NB4 (cell line): ENCODE results near the gene RFX2.
"Not testable (repeated sequence)": the region's sequence is repeated elsewhere in the genome, so short reads cannot be mapped to it uniquely, and the experiment has no call there.

Experiments
- DNase-seq: peaks from one replicate; pipeline ENCODE4 v3.0.0; 2010; ENCODE audit warnings: low read depth
- H3K4me3 ChIP-seq: one replicate; pipeline ENCODE4 v1.5.1; 2011; ENCODE audit warnings: mild to moderate bottlenecking, low read depth, low read length, moderate library complexity
- MYC ChIP-seq: IDR thresholded peaks from 2 replicates; pipeline ENCODE4 v1.6.1; 2011; ENCODE audit warnings: low read depth, low read length
- POLR2A ChIP-seq: IDR thresholded peaks from 2 replicates; pipeline ENCODE4 v1.6.1; 2011; ENCODE audit warnings: mild to moderate bottlenecking; ENCODE audit not compliant: insufficient read length; ENCODE audit errors: extremely low read depth
- TF ChIP-seq, protein P1 (sequence below): IDR thresholded peaks from 2 replicates; pipeline ENCODE4 v1.6.1; 2011; ENCODE audit warnings: low read depth, low read length
- TF ChIP-seq, protein P2 (sequence below): IDR thresholded peaks from one replicate; pipeline ENCODE4 v1.5.1; 2012; ENCODE audit warnings: low read depth, low read length

RFX2 gene

DNA sequence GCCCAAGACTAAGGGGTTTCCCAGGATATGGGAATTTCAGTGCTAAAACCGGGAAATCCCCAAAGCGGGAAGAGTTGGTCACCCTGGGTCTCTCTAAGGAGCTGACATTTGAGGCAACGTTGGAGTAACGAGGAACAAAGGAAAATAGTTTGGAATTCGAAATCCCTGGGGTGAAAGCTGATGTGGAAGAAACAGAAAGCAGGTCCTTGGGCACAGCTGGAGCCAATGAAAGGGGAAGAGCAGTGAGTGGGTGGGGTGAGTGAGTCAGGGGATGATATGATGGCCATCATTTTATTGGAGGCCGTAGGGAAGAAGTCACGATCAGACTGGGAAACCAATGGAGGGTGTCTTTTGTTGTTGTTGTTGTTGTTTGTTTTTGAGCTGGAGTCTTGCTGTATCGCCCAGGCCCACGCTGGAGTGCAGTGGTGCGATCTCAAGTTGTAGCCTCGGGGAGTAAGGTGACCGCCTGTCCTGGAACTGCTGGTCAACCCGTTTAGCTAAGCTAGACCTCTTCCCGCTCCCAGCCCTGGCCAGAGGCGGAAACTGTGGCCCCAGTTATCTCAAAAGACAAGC lies 3.4 kb upstream of the RFX2 start:
- DNase-seq: no peak
- H3K4me3 ChIP-seq: no peak overlapping the region

DNA sequence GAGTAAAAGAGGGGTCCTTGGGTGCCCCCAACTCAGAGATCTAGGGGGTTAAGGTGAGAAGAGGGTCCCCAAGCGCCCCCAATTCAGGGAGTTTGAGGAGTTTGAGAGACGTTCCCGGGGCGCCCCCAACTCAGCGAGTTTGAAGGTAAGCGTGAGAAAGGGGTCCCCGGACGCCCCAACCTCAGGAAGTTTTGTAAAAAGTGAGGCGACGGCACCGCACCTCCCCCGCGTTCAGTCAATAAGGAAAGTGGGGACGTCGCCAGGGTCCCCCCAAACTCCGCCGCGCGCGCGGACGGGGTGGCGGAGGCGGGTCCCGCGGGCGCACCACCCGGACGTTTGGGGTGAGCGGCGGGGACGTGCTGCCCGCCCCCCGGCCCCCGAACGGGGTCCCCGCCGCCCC lies 353 bp downstream of the RFX2 start:
- H3K4me3 ChIP-seq: peak overlapping the region; percentile 62
- DNase-seq: no peak
- TF ChIP-seq, protein P1, sequence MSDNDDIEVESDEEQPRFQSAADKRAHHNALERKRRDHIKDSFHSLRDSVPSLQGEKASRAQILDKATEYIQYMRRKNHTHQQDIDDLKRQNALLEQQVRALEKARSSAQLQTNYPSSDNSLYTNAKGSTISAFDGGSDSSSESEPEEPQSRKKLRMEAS: no peak
- TF ChIP-seq, protein P2, sequence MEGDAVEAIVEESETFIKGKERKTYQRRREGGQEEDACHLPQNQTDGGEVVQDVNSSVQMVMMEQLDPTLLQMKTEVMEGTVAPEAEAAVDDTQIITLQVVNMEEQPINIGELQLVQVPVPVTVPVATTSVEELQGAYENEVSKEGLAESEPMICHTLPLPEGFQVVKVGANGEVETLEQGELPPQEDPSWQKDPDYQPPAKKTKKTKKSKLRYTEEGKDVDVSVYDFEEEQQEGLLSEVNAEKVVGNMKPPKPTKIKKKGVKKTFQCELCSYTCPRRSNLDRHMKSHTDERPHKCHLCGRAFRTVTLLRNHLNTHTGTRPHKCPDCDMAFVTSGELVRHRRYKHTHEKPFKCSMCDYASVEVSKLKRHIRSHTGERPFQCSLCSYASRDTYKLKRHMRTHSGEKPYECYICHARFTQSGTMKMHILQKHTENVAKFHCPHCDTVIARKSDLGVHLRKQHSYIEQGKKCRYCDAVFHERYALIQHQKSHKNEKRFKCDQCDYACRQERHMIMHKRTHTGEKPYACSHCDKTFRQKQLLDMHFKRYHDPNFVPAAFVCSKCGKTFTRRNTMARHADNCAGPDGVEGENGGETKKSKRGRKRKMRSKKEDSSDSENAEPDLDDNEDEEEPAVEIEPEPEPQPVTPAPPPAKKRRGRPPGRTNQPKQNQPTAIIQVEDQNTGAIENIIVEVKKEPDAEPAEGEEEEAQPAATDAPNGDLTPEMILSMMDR: no peak
- TF ChIP-seq MYC (no peak), POLR2A (no peak)

More for the DNA sequence above, 3.4 kb upstream of the RFX2 start:
- TF ChIP-seq, protein P2: no peak
- no peak for TF ChIP-seq POLR2A
- no peak for TF ChIP-seq MYC
- TF ChIP-seq, protein P1: no peak

DNA sequence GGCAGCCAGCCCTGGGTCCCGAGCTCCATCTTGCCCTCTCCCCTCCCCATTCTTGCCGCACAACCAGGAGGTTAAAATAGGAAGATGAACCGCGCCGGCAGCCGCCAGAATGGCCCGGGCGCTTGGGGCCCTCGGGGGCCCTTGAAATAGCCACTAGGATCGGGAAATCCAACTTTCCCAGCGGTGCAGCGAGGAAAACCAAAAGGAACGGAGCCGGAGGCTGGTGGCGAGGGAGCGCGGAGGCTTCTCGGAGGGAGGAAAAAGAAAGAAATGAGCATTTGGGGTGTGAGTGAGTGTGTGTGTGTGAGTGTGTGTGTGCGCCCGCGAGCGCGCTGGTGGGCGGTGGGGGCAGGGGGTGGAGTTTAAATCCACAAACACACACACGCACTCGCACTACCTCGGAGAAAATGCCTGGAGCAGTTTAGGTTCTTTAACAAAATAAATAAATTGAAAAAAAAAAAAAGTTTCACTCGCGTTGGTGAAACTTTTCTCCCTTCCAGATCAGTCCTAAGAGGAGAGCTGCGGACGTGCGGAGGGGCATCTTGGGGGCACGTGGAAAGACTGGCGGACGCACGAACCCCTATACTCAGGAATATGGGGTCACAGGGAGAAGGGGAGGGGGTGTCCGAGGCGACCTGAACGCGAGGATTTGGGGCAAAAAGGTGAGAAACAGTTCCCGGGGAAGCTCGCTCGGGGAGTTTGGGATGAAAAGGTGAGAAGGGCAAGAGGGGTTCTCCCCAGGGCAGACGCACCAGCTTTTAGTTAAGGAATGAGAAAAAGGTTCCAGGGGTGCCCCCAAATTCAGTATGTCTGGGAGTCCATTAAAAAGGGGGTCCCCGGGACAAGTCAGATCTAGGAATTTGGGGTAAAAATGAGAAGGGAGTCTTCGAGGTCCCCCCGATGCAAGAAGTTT lies 1.3 kb downstream of the RFX2 start:
- TF ChIP-seq, protein P1: no peak
- no peak for TF ChIP-seq MYC
- TF ChIP-seq, protein P2: no peak
- TF ChIP-seq POLR2A: no peak
- peak overlapping the region; percentile 62 for H3K4me3 ChIP-seq
- DNase-seq: peak; percentile 51

DNA sequence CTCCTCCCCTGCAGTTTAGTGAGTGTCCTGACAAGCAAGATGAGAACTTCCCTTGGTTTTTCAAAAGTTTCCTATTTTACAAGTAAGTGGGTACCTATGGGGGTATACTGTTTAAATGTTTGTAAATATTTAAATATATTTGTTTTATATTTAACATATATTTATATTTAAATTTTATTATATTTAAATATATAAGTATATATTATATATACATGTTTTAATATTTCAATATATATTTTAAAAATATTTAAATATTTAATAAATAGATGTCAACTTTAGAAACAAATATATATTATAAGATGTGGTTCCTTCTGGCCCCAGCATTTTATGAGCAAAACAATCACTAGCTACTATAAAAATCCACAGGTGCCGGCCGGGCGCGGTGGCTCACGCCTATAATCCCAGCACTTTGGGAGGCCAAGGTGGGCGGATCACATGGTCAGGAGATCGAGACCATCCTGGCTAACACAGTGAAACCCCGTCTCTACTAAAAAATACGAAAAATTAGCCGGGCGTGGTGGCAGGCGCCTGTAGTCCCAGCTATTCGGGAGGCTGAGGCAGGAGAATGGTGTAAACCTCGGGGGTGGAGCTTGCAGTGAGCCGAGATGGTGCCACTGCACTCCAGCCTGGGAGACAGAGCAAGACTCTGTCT lies 3.5 kb downstream of the RFX2 start:
- not testable (repeated sequence) for DNase-seq, H3K4me3 ChIP-seq

DNA sequence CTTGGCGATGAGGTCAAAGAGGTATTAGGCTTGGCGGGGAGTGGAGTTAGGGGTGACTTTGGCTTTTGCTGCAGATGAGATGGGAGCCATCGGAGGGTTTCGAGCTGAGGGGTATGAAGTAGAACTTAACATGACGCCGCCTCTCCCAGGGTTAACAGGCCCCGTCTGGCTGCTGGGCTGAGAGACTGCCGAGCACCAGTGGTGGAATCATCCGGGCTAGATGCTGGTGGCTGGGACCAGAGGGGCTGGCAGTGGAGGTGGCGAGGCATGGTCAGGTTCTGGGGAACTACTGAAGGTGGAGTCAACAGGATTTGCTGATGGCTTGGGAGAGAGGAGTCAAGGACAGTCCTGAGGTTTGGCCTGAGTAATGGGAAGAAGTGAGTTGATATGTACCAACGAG lies 4.9 kb downstream of the RFX2 start:
- no peak for TF ChIP-seq POLR2A
- no peak for TF ChIP-seq MYC
- no peak overlapping the region for H3K4me3 ChIP-seq
- no peak for DNase-seq

DNA sequence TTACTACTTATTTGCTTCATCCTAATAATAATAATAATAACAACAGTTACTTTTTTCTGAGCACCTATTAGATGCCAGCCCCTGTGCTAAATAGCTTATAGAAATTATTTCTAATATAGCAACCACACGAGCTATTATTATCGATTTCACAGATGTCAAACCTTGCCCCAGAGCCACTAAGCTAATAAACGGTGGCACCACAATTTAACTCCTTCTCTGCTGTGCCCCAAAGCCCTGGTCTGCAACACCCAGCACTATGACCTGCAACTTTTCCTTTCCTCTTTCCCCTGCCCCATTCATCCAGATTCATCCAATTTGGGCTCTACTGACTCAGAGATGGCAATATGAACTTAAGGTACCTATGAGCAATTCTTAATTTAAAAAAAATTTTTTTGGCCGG lies 6.4 kb downstream of the RFX2 start:
- TF ChIP-seq, protein P1: no peak
- TF ChIP-seq, protein P2: no peak
- no peak for TF ChIP-seq POLR2A
- no peak for TF ChIP-seq MYC
- no peak overlapping the region for H3K4me3 ChIP-seq
- no peak for DNase-seq
